Stimulated activated CD4-positive, alpha-beta T cell treated with anti-CD3 and anti-CD28 coated beads, TNF-alpha, amount 100 ng/mL, for 1 hour (primary cell): ENCODE measurements around the gene ASB16.

ENCODE experiments used
- DNase-seq, 3 donors: peaks; one replicate each; pipeline ENCODE4 v3.0.0-alpha.2; 2020; ENCODE audit warnings: low read depth in 3 of 3, low spot score in 1 of 3

ASB16 gene

GRCh38 chr17:44188576-44189403, 18.3 kb downstream of the ASB16 start:
- no peak for DNase-seq

DNA sequence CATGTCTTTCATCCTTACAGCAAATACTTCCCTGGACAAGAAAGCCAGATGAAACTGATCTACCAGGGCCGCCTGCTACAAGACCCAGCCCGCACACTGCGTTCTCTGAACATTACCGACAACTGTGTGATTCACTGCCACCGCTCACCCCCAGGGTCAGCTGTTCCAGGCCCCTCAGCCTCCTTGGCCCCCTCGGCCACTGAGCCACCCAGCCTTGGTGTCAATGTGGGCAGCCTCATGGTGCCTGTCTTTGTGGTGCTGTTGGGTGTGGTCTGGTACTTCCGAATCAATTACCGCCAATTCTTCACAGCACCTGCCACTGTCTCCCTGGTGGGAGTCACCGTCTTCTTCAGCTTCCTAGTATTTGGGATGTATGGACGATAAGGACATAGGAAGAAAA, 20.0 kb downstream of the ASB16 start:
- no peak for DNase-seq

- no peak for DNase-seq
Measured at GRCh38 chr17:44191369-44191768, 20.9 kb downstream of the ASB16 start.

DNA sequence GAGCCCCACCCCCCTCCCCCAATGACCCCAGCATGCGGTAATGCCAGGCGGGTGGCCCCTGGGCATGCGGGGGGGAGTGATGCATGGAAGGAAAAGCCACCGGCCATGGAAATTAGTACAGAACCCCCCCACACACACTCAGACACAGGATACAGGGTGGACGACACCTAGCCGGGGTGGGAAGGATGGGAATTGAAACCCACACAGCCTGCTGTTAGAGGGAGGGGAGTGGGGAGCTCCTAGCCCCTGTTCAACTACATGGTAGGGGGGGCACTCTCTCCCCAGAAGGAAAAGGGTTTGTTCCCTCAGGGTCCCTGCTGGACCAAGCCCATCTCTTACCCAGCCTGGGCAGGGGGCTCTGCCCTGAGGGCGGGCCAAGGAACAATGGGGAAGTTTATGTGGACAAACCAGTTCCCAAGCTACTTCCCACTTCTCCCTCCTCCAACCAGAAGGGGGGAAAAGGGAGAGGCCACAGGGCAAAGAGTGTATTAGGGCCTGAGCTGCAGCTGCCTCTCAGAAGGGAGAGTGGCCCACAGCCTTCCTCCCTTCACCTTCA, 21.5 kb downstream of the ASB16 start:
- DNase-seq, result no peak

- no peak for DNase-seq
Measured at GRCh38 chr17:44192750-44193149, 22.2 kb downstream of the ASB16 start.

- DNase-seq, result no peak
Measured at GRCh38 chr17:44193326-44194084, 23.0 kb downstream of the ASB16 start.

DNA sequence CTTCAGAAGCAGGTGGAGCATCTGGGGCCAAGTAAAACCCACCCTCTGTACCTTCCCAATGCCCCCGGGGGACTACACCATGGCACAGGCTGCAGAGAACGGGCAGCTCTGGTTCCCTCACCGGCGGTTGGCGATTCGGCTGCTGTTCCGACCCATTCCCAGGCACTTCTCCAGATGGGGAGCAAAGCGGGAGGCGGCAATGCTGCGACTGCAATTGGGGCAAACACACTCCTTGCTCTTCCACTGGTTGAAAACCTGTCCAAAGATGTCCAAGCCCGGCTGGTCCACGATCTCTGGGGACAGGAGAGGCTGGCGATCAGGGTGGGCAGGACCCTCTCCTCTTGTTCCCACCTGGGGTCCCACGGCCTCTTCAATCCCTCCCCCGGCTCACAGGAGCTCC, 26.6 kb downstream of the ASB16 start:
- no peak for DNase-seq

DNA sequence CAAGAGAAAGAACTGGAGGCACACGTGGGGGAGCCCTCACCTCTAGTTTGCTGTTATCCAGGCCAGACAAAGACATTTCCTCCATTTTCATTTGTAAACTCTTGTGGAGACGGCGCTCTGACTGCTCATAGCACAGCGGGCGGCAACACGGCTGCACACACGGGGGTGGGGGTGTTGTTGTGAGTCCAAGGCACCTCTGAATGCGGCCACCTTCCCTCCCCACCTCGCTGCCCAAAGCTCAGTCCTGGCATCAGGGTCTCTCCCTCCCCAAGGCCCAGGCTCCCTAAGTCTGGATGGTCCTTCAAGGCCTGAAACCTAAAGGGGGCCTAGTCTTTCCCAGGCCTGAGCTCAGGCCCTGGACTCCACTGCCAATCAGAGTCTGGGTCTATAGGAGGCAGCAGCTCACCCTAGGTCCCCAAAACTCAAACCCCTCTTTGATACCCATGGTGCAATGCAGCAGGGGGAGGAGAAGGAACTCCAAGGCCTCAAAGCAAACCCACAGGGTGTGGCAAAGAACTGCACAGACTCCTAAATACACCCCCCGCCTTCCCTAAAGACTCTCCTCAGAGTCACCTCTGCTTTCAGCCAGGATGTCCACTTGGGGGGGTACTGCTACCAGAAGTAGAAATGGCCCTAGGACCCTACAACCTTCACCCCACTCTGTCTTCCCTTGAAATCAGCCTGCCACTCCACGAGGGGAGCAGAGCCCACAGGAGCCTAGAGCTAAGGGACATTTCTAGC, 27.6 kb downstream of the ASB16 start:
- no peak for DNase-seq

DNA sequence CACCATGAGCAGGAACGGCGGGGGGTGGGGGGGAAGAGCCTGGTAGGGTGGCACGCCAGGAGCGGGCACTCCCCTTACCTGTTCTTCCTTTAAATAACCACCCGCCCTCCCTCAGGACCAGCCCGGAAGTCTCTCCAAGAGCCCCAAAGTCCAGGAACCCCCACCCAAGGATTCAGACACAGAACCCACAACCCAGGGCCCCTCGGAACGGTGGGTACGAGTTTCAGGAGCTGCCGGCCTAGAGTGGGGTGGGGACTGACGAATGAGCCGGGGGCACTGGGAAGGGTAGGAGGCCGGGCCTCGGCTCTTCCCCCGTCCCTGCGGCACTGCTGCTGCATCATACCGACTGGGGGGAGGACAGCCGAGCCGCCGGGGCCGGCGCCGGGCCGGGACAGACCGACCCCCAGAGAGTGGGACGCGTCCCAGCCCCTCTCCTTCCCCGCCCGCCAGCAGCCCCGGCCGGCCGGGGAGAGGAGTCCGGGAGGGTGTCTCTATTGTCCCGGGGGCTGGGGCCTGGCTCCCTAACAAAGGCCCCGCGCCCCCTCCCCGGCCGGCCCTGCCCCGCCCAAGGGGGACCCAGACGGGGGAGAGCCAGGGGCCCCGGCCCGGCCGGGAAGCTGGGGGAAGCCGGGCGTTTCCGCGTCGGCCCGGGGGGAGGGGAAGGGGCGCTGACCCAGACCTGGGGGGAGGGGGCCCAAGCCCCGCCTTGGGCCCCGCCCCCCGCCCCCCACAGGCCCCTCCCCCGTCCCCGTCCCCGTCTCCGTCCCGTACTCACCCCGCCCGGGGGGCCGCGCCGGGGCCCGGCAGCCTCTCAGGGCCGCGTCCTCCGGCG, 28.4 kb downstream of the ASB16 start:
- peak in 2 of 3 donors; percentile 39 to 45 for DNase-seq

- peak; percentile 99 to 100 (median 99) for DNase-seq
Measured at GRCh38 chr17:44199553-44200477, 29.3 kb downstream of the ASB16 start, which contains the start of gene ATXN7L3. TSS of gene ATXN7L3 (minus strand) at chr17:44199884. CDS start at chr17:44198070, 1,814 bp downstream.

DNA sequence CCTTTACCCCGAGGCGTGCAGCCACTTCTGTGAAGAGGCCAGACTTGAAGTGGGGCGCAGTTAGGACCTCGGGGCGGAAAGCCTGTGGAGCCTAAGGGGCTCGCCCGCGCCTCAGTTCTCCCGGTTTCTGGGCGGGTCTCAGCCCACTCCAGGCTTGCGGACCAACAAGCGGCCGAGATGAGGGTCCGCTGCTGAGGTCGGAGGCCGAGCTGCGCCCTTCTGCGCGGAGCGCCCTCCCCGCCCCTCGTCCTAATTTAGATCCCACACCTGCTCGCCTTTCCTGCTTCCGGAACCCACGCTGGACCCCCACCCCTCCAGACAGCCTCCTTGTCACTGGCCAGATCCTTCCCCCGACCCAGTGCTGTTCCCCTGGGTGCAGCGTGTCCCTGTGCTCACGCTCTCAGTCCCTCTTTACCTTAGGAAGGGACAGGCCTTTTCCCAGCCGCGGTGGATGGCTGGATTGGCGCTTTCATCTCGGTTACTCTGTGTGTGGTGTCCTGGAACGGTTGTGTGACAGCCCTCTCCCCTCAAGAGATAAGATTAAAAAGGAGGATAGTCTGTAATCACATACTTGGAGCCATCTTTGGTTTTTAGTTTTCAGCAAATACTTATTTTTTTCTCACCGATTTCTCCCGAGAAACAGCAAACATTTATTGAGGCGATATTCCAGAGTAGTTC, 30.1 kb downstream of the ASB16 start:
- DNase-seq, result no peak

DNA sequence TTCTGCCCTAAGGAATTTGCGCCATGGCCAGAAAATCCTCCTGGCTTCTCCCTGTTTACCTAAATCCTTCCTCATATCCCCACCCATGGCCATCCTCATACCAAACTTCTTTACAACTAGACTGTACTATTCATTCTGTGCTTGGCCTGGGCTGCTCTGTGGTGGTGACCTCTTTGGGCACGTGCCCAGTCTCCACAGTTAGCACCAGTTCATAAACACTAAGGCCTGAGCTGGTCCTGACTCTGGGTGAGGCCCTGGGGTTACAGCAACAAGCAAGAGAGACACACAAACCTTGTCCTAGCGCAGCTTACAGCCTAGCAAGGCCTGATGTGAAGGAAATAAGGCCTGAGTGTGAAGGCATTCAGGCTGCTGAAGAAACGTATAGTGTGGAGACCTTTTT, 32.3 kb downstream of the ASB16 start:
- DNase-seq, result no peak

- no peak for DNase-seq
Measured at GRCh38 chr17:44203731-44204440, 33.4 kb downstream of the ASB16 start.

- no peak for DNase-seq
Measured at GRCh38 chr17:44204441-44204882, 34.0 kb downstream of the ASB16 start.

DNA sequence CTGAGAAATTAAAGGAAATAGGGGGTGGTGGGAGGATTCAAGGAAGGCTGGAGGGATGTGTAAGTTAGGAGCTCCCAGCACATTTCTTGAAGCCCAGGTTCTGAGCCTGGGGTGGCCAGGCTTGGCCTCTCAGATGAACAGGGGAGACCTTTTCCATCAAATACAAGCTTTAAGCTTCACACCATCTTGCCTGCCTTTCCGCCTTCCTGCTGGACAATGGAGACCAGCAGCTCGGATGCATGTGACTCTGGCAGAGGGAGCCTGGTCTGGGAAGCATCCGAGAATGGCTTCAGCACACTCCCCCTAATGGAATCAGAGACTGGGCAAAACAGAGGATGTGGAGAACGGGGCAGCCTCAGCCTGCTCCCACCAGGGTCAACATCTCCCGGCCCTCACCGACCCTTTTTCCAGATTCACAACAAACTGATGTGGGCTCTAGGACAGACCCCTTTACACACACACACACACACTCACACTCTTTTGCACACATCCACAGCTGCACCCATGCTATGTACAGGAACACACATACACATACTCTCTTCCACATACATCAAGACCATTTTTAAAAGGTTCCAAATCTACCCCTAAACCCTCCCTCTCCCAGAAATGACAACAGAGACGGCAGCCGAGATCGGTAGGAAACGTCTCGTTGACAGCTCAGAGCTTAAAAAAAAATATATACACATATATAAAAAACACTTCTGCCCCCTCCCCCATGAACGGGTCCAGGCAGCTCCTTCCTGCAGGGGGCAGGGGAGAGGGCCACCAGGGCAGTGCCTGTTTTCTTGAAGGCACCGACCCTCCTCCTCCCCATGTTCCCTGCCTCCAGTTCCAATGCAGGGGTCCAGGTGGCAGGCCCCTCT, 35.7 kb downstream of the ASB16 start:
- no peak for DNase-seq

DNA sequence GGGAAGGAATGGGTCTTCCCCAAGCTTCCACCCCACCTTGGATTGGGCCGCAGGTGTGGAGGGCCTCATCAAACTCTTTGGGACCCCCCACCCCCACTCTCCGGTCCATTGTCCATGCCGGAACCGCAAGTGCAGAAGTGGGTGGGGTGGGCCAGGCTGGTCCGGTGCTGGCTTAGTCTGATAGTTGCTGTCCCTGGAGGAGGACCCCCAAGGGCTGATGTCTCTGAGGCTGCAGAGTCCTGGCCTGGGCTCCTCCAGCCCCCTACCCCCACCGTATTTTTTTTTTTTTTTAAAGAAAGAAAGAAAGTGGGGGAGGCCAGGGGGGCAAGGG, 36.3 kb downstream of the ASB16 start:
- no peak for DNase-seq

- DNase-seq, result no peak
Measured at GRCh38 chr17:44207319-44207718, 36.8 kb downstream of the ASB16 start.
